HG02763 (cell line): ENCODE data around the gene SRSF4.
"Not testable (repeated sequence)": the region's sequence is repeated elsewhere in the genome, so short reads cannot be mapped to it uniquely, and the experiment has no call there.

Experiments
- ATAC-seq: cut with Tn5 transposase; IDR thresholded peaks from one replicate; pipeline ENCODE4 v1.9.1; 2021; ENCODE audit warnings: mild to moderate bottlenecking, moderate library complexity; ENCODE audit not compliant: unreplicated experiment

The SRSF4 gene

GRCh38 chr1:29166291-29166878, 15.3 kb downstream of the SRSF4 start:
- ATAC-seq = no peak

DNA sequence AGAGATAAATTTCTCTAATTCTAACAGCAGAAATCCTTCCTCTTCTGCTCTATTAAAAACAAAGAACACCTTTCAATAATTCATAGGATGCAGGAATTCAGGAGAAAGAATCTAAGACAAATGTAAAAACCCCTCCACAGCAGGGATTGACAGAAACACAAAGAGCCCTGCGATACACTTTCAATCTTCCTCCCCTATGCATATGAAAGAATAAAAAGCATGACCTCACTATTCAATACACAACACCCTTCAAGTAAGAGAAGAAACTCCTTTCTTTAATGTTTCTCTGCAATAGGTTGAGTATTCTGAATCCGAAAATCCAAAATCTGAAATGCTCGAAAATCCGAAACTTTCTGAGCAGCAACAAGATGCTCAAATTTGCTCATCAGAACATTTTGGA, 17.1 kb downstream of the SRSF4 start:
- ATAC-seq = no peak

DNA sequence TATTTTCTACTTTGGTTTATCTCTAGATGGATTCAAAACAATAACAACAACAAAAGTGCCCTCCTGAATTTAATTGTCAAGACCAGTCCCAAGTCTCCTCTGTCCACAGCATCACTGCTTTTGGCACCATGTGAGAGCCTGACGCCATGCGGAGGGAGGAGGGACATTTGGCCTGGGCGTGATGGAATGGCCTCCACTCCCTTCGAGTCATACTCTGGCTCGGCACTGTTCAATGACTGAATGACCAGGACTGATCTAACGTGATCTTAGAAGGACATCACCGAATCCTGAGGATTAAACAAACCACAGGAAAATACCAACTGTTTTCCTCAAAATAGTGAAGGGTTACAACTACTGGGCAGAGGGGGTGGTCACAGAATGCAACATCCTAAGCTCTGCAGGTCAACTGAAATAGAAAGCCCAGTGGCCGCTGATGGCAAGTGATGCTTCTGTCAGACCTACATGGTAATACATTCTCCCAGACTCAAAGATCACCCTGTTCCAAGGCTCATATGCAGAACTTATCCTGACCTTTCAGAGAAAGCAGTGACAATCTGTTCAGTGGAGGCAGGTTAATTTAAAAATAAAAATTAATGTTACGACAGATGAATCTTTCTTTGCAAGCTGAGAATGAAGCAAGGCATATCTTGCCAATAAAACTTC, 19.1 kb downstream of the SRSF4 start:
- no peak for ATAC-seq

DNA sequence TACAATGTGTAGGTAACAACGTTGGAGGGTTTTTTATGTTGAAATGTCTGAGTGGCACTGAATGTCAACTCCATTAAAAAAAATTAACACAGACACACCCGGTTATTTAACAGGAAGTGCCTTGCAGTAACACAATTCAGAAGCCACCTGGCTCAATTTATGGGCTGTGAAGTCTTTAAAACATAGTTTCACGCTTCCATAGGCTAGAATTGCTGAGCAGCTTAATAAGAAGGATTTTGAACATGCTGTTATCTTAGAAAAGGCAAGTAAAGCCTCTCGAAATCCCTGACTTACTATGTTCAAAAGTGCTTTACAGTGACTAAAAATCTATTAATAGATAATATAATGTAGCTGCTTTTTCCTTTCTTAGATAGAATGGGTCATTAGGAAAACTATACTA, 19.7 kb downstream of the SRSF4 start:
- ATAC-seq = no peak

DNA sequence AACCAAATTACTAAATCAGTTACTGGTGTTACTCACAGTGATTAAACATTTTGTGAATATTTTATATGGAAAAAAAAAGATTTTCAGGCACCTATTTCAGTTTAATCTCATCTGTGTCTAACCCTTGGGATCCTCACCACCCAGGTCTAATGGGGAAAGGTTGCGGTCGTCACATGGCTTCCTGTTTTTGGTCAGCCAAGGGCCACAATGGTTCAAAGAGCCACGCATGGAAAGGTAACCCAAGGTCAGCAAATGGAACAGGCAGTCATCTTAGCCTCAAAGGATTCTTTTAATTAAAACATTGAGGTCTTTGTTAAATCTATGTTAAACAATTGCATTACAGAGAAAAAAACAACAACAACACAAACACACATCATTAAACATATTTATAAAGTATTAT, 21.9 kb downstream of the SRSF4 start:
- no peak for ATAC-seq

- ATAC-seq = no peak
These were observed 24.5 kb downstream of the SRSF4 start for GRCh38 chr1:29157269-29157601.

GRCh38 chr1:29156543-29157268, 25.0 kb downstream of the SRSF4 start:
- no peak for ATAC-seq

- ATAC-seq = no peak
These were observed 29.5 kb downstream of the SRSF4 start for GRCh38 chr1:29152046-29152805.

DNA sequence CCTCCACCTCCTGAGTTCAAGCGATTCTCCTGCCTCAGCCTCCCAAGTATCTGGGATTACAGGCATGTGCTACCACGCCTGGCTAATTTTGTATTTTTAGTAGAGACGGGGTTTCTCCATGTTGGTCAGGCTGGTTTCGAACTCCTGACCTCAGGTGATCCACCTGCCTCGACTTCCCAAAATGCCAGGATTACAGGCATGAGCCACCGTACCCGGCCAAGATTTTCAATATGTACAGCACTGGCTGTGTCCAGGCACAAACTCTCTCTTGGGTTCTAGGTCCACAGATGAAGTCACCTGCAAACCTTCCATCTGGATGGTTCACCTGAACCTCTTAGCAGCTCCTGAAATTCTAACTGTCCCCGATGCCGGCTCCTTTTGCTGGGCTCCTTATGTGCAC, 31.4 kb downstream of the SRSF4 start:
- not testable (repeated sequence) for ATAC-seq

GRCh38 chr1:29148656-29149491, 32.8 kb downstream of the SRSF4 start:
- no peak for ATAC-seq

DNA sequence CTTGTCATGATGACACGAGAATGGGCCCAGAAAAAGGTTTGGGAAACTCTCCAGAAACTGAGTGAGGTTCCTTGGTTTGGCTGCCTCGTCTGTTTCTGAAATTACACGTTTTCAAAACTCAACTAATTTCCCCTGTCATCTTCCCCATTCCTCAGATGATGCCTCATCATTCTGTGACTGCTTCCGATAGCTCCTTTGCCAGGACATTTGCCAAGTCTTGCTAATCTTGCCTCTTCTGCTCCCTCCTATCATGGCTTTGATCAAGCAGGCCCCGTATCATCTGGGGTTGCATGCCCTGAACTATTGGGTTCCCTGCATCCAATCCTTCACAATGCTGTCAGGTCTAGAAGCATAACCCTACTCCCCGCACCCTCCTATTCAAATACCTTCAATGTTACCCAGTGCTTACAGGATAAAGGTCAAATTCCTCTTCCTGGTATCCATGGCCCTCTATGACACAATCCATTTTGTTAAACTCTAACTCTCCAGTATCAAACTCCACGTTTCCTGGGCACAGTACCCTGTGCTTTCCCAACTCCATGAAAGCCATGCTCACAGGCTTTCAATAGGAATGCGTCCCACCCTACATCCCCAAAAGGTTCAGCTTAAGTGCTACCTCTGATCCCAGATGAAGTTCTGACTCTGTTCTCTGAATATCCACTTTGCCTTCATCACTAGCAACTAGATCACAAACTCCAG, 35.8 kb downstream of the SRSF4 start:
- no peak for ATAC-seq

- ATAC-seq = no peak
These were observed 37.5 kb downstream of the SRSF4 start for GRCh38 chr1:29144178-29144577.

DNA sequence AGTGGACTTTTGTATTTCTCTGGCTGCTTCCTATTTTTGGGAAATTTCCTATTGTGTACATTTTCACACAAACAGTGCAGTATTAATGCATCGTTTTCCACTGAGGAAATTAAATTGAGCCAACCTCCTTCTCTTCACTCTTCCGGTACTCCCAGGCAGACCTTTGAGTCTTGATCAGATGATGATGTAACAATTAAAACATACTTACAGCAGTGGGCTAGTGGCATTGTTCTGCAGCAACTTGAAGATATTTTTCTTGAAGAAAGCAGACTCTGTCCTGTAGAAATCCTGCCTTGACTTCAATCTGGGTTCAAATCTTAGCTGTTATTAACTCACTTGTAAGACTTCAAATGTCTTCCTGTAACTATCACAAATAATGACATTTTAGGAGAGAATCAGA, 39.0 kb downstream of the SRSF4 start:
- ATAC-seq = no peak

GRCh38 chr1:29136391-29136915, 45.2 kb downstream of the SRSF4 start:
- no peak for ATAC-seq

DNA sequence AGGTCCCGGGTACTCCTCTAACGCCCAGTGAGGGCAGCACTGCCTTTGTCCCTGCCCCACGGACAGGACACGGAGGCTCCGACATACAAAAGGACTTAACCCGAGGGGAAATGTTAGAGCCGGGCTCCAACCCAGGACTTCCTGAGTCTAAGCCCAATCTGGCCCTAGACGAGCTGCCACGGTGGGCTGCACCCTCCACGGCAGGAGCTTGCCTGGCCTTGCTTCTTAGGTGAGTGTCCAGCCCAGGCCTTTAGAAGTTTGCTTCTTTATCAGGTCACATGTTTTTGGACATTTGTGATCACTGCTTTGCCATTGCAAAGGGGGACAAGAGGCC, 47.0 kb downstream of the SRSF4 start:
- no peak for ATAC-seq

GRCh38 chr1:29133861-29134694, 47.6 kb downstream of the SRSF4 start:
- ATAC-seq = no peak

GRCh38 chr1:29131056-29131455, 50.6 kb downstream of the SRSF4 start:
- ATAC-seq = not testable (repeated sequence)

- no peak for ATAC-seq
These were observed 51.8 kb downstream of the SRSF4 start for GRCh38 chr1:29129916-29130315.

DNA sequence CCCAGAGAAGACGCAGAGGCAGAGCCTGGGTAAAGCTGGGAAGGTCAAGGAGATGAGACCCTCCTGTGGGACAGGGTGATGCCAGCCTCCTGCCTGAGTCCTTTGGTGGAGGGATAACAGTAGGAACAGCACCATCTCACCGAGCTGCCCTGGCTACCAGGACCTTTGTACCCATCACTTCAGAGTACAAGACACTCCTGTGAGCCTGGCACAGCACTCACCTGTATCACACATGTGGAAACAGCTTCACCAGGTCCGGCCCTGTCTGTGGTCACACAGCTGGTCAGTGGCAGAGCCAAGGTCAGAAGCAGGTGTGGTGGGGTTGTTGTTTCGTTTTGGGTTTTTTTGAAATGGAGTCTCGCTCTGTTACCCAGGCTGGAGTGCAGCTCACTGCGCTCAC, 53.0 kb downstream of the SRSF4 start:
- no peak for ATAC-seq
